ENCODE measurements around the gene TNS1. TPM values are rescaled to one million over a fixed set of nuclear protein-coding genes. Genes with fewer than 3 reads are reported as not detected.
"Not testable (repeated sequence)": the region's sequence is repeated elsewhere in the genome, so short reads cannot be mapped to it uniquely, and the experiment has no call there.

TNS1 gene
- total RNA-seq, 2 experiments from 2014 or later, result 0.15 to 0.61 TPM

GRCh38 chr2:218030409-218031195, 27.8 kb upstream of the TNS1 start:
- POLR2A ChIA-PET, result no interaction called here
- CTCF ChIA-PET, result interaction anchor here (1.7 kb wide), 1 partner anchor 241 kb away, joined by 3 read pairs; no protein-coding TSS in a partner anchor

- CTCF ChIA-PET, result no interaction called here
- POLR2A ChIA-PET, result no interaction called here
Measured at GRCh38 chr2:218029366-218030360, 26.9 kb upstream of the TNS1 start.

GRCh38 chr2:218028562-218029348, 26.0 kb upstream of the TNS1 start:
- ChIA-PET POLR2A (no interaction called here), CTCF (interaction anchor here (0.8 kb wide), 1 partner anchor 243 kb away, joined by 3 read pairs; no protein-coding TSS in a partner anchor)

- ChIA-PET CTCF (interaction anchor here (0.8 kb wide), 1 partner anchor 242 kb away, joined by 3 read pairs; no protein-coding TSS in a partner anchor), POLR2A (no interaction called here)
Measured at GRCh38 chr2:218028189-218028495, 25.3 kb upstream of the TNS1 start.

- ChIA-PET CTCF (no interaction called here), POLR2A (no interaction called here)
Measured at GRCh38 chr2:218027426-218028188, 24.8 kb upstream of the TNS1 start.

- ChIA-PET POLR2A (no interaction called here), CTCF (no interaction called here)
Measured at GRCh38 chr2:218026676-218027425, 24.1 kb upstream of the TNS1 start.

GRCh38 chr2:218026244-218026643, 23.4 kb upstream of the TNS1 start:
- POLR2A ChIA-PET, result no interaction called here
- CTCF ChIA-PET, result no interaction called here

- POLR2A ChIA-PET, result no interaction called here
- CTCF ChIA-PET, result no interaction called here
Measured at GRCh38 chr2:218024871-218025270, 22.1 kb upstream of the TNS1 start.

GRCh38 chr2:218024336-218024735, 21.5 kb upstream of the TNS1 start:
- ChIA-PET POLR2A (no interaction called here), CTCF (no interaction called here)

- CTCF ChIA-PET, result no interaction called here
Measured at GRCh38 chr2:218023636-218024035, 20.8 kb upstream of the TNS1 start.

GRCh38 chr2:218022851-218023530, 20.2 kb upstream of the TNS1 start:
- CTCF ChIA-PET, result no interaction called here
- POLR2A ChIA-PET, result no interaction called here

More at GRCh38 chr2:218023636-218024035, 20.8 kb upstream of the TNS1 start:
- POLR2A ChIA-PET, result no interaction called here

GRCh38 chr2:218022131-218022850, 19.5 kb upstream of the TNS1 start:
- ChIA-PET POLR2A (no interaction called here), CTCF (interaction anchor here (0.6 kb wide), 1 partner anchor 29 kb away, joined by 3 read pairs; no protein-coding TSS in a partner anchor)

GRCh38 chr2:218021536-218022071, 18.8 kb upstream of the TNS1 start:
- ChIA-PET CTCF (no interaction called here), POLR2A (no interaction called here)

- POLR2A ChIA-PET, result no interaction called here
Measured at GRCh38 chr2:218020966-218021535, 18.3 kb upstream of the TNS1 start.

GRCh38 chr2:218020281-218020680, 17.5 kb upstream of the TNS1 start:
- ChIA-PET POLR2A (no interaction called here), CTCF (no interaction called here)

More at GRCh38 chr2:218020966-218021535, 18.3 kb upstream of the TNS1 start:
- CTCF ChIA-PET, result no interaction called here

- ChIA-PET CTCF (no interaction called here), POLR2A (no interaction called here)
Measured at GRCh38 chr2:218019411-218020060, 16.7 kb upstream of the TNS1 start.

- POLR2A ChIA-PET, CTCF ChIA-PET: not testable (repeated sequence)
Measured at GRCh38 chr2:218018842-218019125, 16.0 kb upstream of the TNS1 start.
